Measurements from ENCODE around the gene TARBP1.

TARBP1 gene

GRCh38 chr1:234479310-234479559 is 256 bp upstream of the TARBP1 start:
- peak overlapping the region; percentile 76; the same call in 1 of the 2 replicates for H3K27ac ChIP-seq

GRCh38 chr1:234478152-234478480 is 863 bp downstream of the TARBP1 start:
- TF ChIP-seq CTCF (IDR thresholded peaks at IDR 0.05) (no peak), ZFX (IDR thresholded peaks at IDR 0.05; ENCODE audit: borderline replicate concordance) (no peak)
- peak overlapping the region; percentile 76 for H3K27ac ChIP-seq

More at GRCh38 chr1:234479310-234479559, 256 bp upstream of the TARBP1 start:
- TF ChIP-seq ZFX (IDR thresholded peaks at IDR 0.05; ENCODE audit: borderline replicate concordance) (no peak), CTCF (IDR thresholded peaks at IDR 0.05) (no peak)

GRCh38 chr1:234477386-234478151 is 1.4 kb downstream of the TARBP1 start:
- TF ChIP-seq CTCF (IDR thresholded peaks at IDR 0.05): no peak
- TF ChIP-seq ZFX (IDR thresholded peaks at IDR 0.05; ENCODE audit: borderline replicate concordance): no peak
- H3K27ac ChIP-seq: peak overlapping the region; percentile 76

GRCh38 chr1:234476172-234476571 is 2.8 kb downstream of the TARBP1 start:
- no peak for TF ChIP-seq ZFX (IDR thresholded peaks at IDR 0.05; ENCODE audit: borderline replicate concordance)
- TF ChIP-seq CTCF (IDR thresholded peaks at IDR 0.05): no peak
- H3K27ac ChIP-seq: no peak overlapping the region

- no peak for TF ChIP-seq CTCF (IDR thresholded peaks at IDR 0.05)
- no peak for TF ChIP-seq ZFX (IDR thresholded peaks at IDR 0.05; ENCODE audit: borderline replicate concordance)
- H3K27ac ChIP-seq: no peak overlapping the region
Observed at GRCh38 chr1:234475167-234475793, 3.7 kb downstream of the TARBP1 start.

- no peak for TF ChIP-seq CTCF (IDR thresholded peaks at IDR 0.05)
- TF ChIP-seq ZFX (IDR thresholded peaks at IDR 0.05; ENCODE audit: borderline replicate concordance): no peak
- no peak overlapping the region for H3K27ac ChIP-seq
Observed at GRCh38 chr1:234474375-234474774, 4.6 kb downstream of the TARBP1 start.

- no peak for TF ChIP-seq CTCF (IDR thresholded peaks at IDR 0.05)
- no peak for TF ChIP-seq ZFX (IDR thresholded peaks at IDR 0.05; ENCODE audit: borderline replicate concordance)
- no peak overlapping the region for H3K27ac ChIP-seq
Observed at GRCh38 chr1:234473118-234473517, 5.9 kb downstream of the TARBP1 start.
